HepG2 (cell line): ENCODE data around the gene NELFB. TPM values are rescaled to one million over a fixed set of nuclear protein-coding genes. Genes with fewer than 3 reads are reported as not detected.

Source experiments
- ATM ChIP-seq: fragments of 450-650 bp; IDR thresholded peaks from 2 replicates; pipeline ENCODE4 v1.7.1; 2017; ENCODE audit warnings: mild to moderate bottlenecking, borderline replicate concordance
- E2F5 ChIP-seq: sonication (generic); formaldehyde crosslinking; conservative IDR thresholded peaks from 2 replicates; pipeline ENCODE4 v1.4.0; 2020; ENCODE audit warnings: missing genetic modification reagents
- EEA1 ChIP-seq: sonication (generic); formaldehyde crosslinking; IDR thresholded peaks from 2 replicates; pipeline ENCODE4 v1.5.1; 2020; ENCODE audit warnings: mild to moderate bottlenecking, missing genetic modification reagents, borderline replicate concordance
- IRF1 ChIP-seq: sonication (generic); formaldehyde crosslinking; IDR thresholded peaks from 2 replicates; pipeline ENCODE4 v1.4.0; 2020; ENCODE audit warnings: low read depth, mild to moderate bottlenecking, missing genetic modification reagents
- MEIS1 ChIP-seq: sonication (generic); formaldehyde crosslinking; IDR thresholded peaks from 2 replicates; pipeline ENCODE4 v1.9.0; 2021; ENCODE audit warnings: mild to moderate bottlenecking, missing genetic modification reagents, moderate library complexity, borderline replicate concordance
- NR1H2 ChIP-seq: sonication (generic); formaldehyde crosslinking; IDR thresholded peaks from 2 replicates; pipeline ENCODE4 v1.8.1; 2022; ENCODE audit warnings: low read depth, missing genetic modification reagents, borderline replicate concordance
- RAD21 ChIP-seq: fragments of 450-650 bp; formaldehyde crosslinking; IDR thresholded peaks from 2 replicates; pipeline ENCODE4 v1.5.0; 2020; ENCODE audit warnings: mild to moderate bottlenecking
- SP140L ChIP-seq: sonication (generic); formaldehyde crosslinking; IDR thresholded peaks from 2 replicates; pipeline ENCODE4 v1.4.0; 2020; ENCODE audit warnings: missing genetic modification reagents, borderline replicate concordance
- TCF7L2 ChIP-seq: IDR thresholded peaks from 2 replicates; pipeline ENCODE4 v1.6.1; 2011; ENCODE audit warnings: mild to moderate bottlenecking, low read depth, low read length, moderate library complexity
- THAP7 ChIP-seq: sonication (generic); formaldehyde crosslinking; IDR thresholded peaks from 2 replicates; pipeline ENCODE4 v1.8.1; 2023; ENCODE audit warnings: mild to moderate bottlenecking, missing genetic modification reagents
- THAP9 ChIP-seq: sonication (generic); formaldehyde crosslinking; IDR thresholded peaks from 2 replicates; pipeline ENCODE4; 2020; ENCODE audit warnings: missing genetic modification reagents, mild to moderate bottlenecking, borderline replicate concordance
- TOPORS ChIP-seq: sonication (generic); formaldehyde crosslinking; IDR thresholded peaks from 2 replicates; pipeline ENCODE4 v1.8.0; 2023; ENCODE audit warnings: mild to moderate bottlenecking, missing genetic modification reagents
- ZBTB25 ChIP-seq: IDR thresholded peaks from 2 replicates; pipeline ENCODE4 v1.6.1; 2018; ENCODE audit warnings: missing genetic modification reagents
- ZBTB37 ChIP-seq: sonication (generic); formaldehyde crosslinking; IDR thresholded peaks from 2 replicates; pipeline ENCODE4 v1.4.0; 2020; ENCODE audit warnings: mild to moderate bottlenecking, missing genetic modification reagents
- ZNF30 ChIP-seq: sonication (generic); formaldehyde crosslinking; IDR thresholded peaks from 2 replicates; pipeline ENCODE4 v1.5.0; 2020; ENCODE audit warnings: mild to moderate bottlenecking, missing genetic modification reagents
- ZNF543 ChIP-seq: sonication (generic); formaldehyde crosslinking; IDR thresholded peaks from 2 replicates; pipeline ENCODE4 v1.4.0; 2020; ENCODE audit warnings: mild to moderate bottlenecking, missing genetic modification reagents
- ZNF710 ChIP-seq: sonication (generic); formaldehyde crosslinking; IDR thresholded peaks from 2 replicates; pipeline ENCODE4 v1.5.0; 2020; ENCODE audit warnings: mild to moderate bottlenecking, missing genetic modification reagents, borderline replicate concordance
- ZNF75D ChIP-seq: sonication (generic); formaldehyde crosslinking; IDR thresholded peaks from 2 replicates; pipeline ENCODE4 v1.8.1; 2023; ENCODE audit warnings: missing genetic modification reagents, mild to moderate bottlenecking, borderline replicate concordance
- polyA plus RNA-seq, 8 experiments: library from polyadenylated mRNA; depleted of rRNA in 3 of 8; stranded (reverse) in 7 of 8; unstranded in 1 of 8; fragments of >200 nt; fragmentation: Illumina TruSeq in 4 of 8; extraction: Trizol in 4 of 8; gene quantifications; 2 replicates each; pipeline versions ENCODE4 v1.2.1 to v1.2.3, GENCODE V29; 2011 to 2016; ENCODE audit warnings: low read depth in 4 of 8, missing spikeins in 1 of 8, mixed read lengths in 1 of 8; ENCODE audit not compliant: insufficient read depth in 1 of 8
- total RNA-seq, 5 experiments: library from RNA; depleted of rRNA; stranded (reverse); fragments of >200 nt; fragmentation: Illumina TruSeq; extraction: Trizol; gene quantifications; 2 replicates each; pipeline ENCODE4 v1.2.3, GENCODE V29; 2016; ENCODE audit warnings: low read depth in 1 of 5

NELFB gene
- total and polyA plus RNA-seq, 2 of the 13 experiments (the other 11 are each of a cell fraction or from before 2014, with no cell fraction given): 26.5 to 45.8 TPM

- TF ChIP-seq ZBTB37 (no peak), IRF1 (CRISPR knock-in tag) (no peak), RAD21 (peak; percentile 94), MEIS1 (CRISPR knock-in tag) (0 out of 2 replicates have a peak, but pooled peaks have one; percentile 40), TCF7L2 (no peak), ZNF30 (no peak), ZNF75D (no peak), E2F5 (CRISPR knock-in tag) (no peak), ZNF710 (CRISPR knock-in tag) (peak; percentile 69; the same call in 1 of the 2 replicates), ZNF543 (CRISPR knock-in tag) (no peak; the same call in 1 of the 2 replicates), ATM (no peak), TOPORS (CRISPR knock-in tag) (no peak), THAP7 (CRISPR knock-in tag) (no peak), EEA1 (no peak), ZBTB25 (peak; percentile 68; the same call in 1 of the 2 replicates), NR1H2 (CRISPR knock-in tag) (no peak; the same call in 1 of the 2 replicates), SP140L (CRISPR knock-in tag) (0 out of 2 replicates have a peak, but pooled peaks have one; percentile 31), THAP9 (CRISPR knock-in tag) (peak; percentile 60)
Observed at GRCh38 chr9:137236238-137236935, 18.7 kb upstream of the NELFB start (continued).
